C4-2B (cell line): ENCODE results near the gene DENND2D.

Experiments used
- ZFX ChIP-seq: fragments of 450-650 bp; IDR thresholded peaks from 2 replicates; pipeline ENCODE4 v1.6.1; 2017
- TF ChIP-seq, protein P1 (sequence below): fragments of 450-650 bp; conservative IDR thresholded peaks from 2 replicates; pipeline ENCODE4 v1.5.1; 2017; ENCODE audit warnings: mild to moderate bottlenecking

DNA sequence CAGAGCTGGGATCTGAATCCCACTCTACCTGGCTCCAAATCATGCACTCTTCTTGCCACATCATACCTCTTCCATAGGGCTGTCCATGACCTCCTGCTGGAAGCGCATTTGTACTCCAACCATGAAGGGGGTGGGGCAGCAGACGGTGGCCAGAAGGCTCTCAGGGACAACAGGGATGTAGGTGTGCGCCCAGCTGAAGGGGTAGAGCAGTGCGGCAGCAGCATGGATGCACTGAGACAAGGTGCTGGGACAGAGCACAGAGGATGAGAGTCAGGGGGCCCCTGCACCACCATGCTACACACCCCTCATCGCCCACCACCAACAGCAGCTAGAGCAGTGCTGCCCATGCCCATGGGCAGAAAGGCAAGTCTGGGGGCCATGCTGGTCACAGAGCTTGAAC, 8.4 kb downstream of the DENND2D start:
- TF ChIP-seq, protein P1, sequence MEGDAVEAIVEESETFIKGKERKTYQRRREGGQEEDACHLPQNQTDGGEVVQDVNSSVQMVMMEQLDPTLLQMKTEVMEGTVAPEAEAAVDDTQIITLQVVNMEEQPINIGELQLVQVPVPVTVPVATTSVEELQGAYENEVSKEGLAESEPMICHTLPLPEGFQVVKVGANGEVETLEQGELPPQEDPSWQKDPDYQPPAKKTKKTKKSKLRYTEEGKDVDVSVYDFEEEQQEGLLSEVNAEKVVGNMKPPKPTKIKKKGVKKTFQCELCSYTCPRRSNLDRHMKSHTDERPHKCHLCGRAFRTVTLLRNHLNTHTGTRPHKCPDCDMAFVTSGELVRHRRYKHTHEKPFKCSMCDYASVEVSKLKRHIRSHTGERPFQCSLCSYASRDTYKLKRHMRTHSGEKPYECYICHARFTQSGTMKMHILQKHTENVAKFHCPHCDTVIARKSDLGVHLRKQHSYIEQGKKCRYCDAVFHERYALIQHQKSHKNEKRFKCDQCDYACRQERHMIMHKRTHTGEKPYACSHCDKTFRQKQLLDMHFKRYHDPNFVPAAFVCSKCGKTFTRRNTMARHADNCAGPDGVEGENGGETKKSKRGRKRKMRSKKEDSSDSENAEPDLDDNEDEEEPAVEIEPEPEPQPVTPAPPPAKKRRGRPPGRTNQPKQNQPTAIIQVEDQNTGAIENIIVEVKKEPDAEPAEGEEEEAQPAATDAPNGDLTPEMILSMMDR: no peak
- no peak for TF ChIP-seq ZFX
